ENCODE results near the gene AKT1S1. TPM values are rescaled to one million over a fixed set of nuclear protein-coding genes. Genes with fewer than 3 reads are reported as not detected.

The AKT1S1 gene
- total and polyA plus RNA-seq, 2 donors (not counting 1 experiment from before 2014, with no cell fraction given), result 16.6 to 23.0 TPM

DNA sequence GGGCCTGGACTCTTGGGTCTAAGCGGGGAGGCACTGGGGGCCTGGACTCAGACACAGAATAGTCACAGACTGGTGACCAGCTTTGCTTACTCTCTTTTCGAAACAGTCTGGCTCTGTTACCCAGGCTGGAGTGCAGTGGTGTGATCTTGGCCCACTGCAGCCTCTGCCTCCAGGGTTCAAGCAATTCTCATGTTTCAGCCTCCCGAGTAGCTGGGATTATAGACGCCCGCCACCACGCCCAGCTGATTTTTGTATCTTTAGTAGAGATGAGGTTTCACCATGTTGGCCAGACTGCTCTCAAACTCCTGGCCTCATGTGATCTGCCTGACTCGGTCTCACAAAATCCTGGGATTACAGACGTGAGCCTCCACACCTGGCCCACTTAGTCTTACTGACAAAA lies 48.0 kb downstream of the AKT1S1 start:
- Histone ChIP-seq H3K79me2 (ENCODE audit: control insufficient read depth, insufficient read depth, low read length) (peaks cover 63% of the 10 kb centered on the region), H3K27ac (ENCODE audit: low read length in 2 of 2) (no peak overlapping the region), H3K9me3 (ENCODE audit: control extremely low read depth in 1 of 3, control insufficient read depth in 2 of 3, insufficient read depth in 1 of 3, low read length in 2 of 3) (peaks cover 0 to 2% (median 0%) of the 10 kb centered on the region in 3 donors), H3K4me2 (replicated peaks; ENCODE audit: low read depth, low read length, poor library complexity, severe bottlenecking) (no peak overlapping the region), H3K4me3 (ENCODE audit: control extremely low read depth in 1 of 5, extremely low read depth in 1 of 5, insufficient read depth in 1 of 5, low read depth in 2 of 5, low read length in 4 of 5) (no peak overlapping the region), H3K9ac (ENCODE audit: low read length) (no peak overlapping the region), H3K27me3 (replicated peaks in 1 of 4; ENCODE audit: control extremely low read depth in 1 of 4, control insufficient read depth in 3 of 4, insufficient read depth in 4 of 4, low read length in 3 of 4) (no peaks in the 10 kb centered on the region), H3K36me3 (replicated peaks in 1 of 2; ENCODE audit: control extremely low read depth in 1 of 2, control insufficient read depth in 1 of 2, extremely low read depth in 1 of 2, insufficient read depth in 2 of 2, low read length in 1 of 2) (peaks cover 0 to 80% of the 10 kb centered on the region in 2 experiments), H3K4me1 (ENCODE audit: control insufficient read depth in 2 of 2, insufficient read depth in 2 of 2, low read length in 2 of 2) (no peaks in the 10 kb centered on the region), H4K20me1 (ENCODE audit: control insufficient read depth, insufficient read depth, low read length, poor library complexity, severe bottlenecking) (peaks cover 73% of the 10 kb centered on the region), H2AFZ (ENCODE audit: insufficient read depth, low read depth, low read length, poor library complexity, severe bottlenecking) (no peak overlapping the region)
- TF ChIP-seq, protein P1, sequence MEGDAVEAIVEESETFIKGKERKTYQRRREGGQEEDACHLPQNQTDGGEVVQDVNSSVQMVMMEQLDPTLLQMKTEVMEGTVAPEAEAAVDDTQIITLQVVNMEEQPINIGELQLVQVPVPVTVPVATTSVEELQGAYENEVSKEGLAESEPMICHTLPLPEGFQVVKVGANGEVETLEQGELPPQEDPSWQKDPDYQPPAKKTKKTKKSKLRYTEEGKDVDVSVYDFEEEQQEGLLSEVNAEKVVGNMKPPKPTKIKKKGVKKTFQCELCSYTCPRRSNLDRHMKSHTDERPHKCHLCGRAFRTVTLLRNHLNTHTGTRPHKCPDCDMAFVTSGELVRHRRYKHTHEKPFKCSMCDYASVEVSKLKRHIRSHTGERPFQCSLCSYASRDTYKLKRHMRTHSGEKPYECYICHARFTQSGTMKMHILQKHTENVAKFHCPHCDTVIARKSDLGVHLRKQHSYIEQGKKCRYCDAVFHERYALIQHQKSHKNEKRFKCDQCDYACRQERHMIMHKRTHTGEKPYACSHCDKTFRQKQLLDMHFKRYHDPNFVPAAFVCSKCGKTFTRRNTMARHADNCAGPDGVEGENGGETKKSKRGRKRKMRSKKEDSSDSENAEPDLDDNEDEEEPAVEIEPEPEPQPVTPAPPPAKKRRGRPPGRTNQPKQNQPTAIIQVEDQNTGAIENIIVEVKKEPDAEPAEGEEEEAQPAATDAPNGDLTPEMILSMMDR (IDR thresholded peaks at IDR 0.05), result no peak
- no peak for TF ChIP-seq EZH2 (IDR thresholded peaks at IDR 0.05; ENCODE audit: borderline replicate concordance, insufficient read depth, low read depth, low read length, poor library complexity, severe bottlenecking)
- intact Hi-C loops (cut with micrococcal nuclease), result no loop called here
- Mint-ChIP-seq H3K27ac (no peak overlapping the region), H3K4me3 (no peak overlapping the region), H3K9me3 (ENCODE audit: insufficient read depth) (no peaks in the 10 kb centered on the region), H3K27me3 (no peaks in the 10 kb centered on the region), H3K4me1 (no peaks in the 10 kb centered on the region)
- ChIA-PET CTCF (no interaction called here), POLR2A (no interaction called here)
- no peak for ATAC-seq (ENCODE audit: low read depth)
- 84% methylated on average over 8 of the region's 8 CpGs for WGBS (ENCODE audit: insufficient coverage)
- DNase-seq, result no peak

DNA sequence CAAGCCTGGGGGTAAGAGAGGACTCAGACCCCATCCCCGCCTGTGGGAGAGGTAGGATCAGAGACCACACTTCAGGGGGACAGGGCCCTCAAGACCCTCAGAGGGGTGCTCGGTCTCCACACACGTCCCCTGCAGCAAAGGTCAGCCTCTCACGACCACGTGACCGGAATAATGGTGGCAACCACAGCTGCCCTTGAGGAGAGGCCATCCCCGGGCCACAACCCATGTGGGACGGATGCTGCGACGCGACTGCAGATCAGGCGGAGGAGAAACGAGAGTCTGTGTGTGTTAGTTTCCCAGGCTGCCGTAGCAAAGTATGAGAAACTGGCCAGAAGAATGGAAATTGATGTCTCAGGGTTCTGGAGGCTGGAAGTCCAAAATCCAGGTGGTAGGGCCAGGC lies 50.1 kb downstream of the AKT1S1 start:
- H3K27me3 Mint-ChIP-seq, result no peaks in the 10 kb centered on the region

More for the DNA sequence above, 50.1 kb downstream of the AKT1S1 start:
- H3K4me1 ChIP-seq (ENCODE audit: control insufficient read depth in 2 of 2, insufficient read depth in 2 of 2, low read length in 2 of 2), result peaks cover 6 to 11% of the 10 kb centered on the region in 2 donors
- no peaks in the 10 kb centered on the region for H3K9me3 Mint-ChIP-seq (ENCODE audit: insufficient read depth)
- H3K27me3 ChIP-seq (replicated peaks in 1 of 4; ENCODE audit: control extremely low read depth in 1 of 4, control insufficient read depth in 3 of 4, insufficient read depth in 4 of 4, low read length in 3 of 4), result no peaks in the 10 kb centered on the region
- H2AFZ ChIP-seq (ENCODE audit: insufficient read depth, low read depth, low read length, poor library complexity, severe bottlenecking), result no peak overlapping the region
- DNase-seq (no peak), ATAC-seq (ENCODE audit: low read depth) (no peak)
- peaks cover 0 to 2% (median 0%) of the 10 kb centered on the region in 3 donors for H3K9me3 ChIP-seq (ENCODE audit: control extremely low read depth in 1 of 3, control insufficient read depth in 2 of 3, insufficient read depth in 1 of 3, low read length in 2 of 3)
- H3K4me3 ChIP-seq (ENCODE audit: control extremely low read depth in 1 of 5, extremely low read depth in 1 of 5, insufficient read depth in 1 of 5, low read depth in 2 of 5, low read length in 4 of 5), result no peak overlapping the region
- H3K4me2 ChIP-seq (replicated peaks; ENCODE audit: low read depth, low read length, poor library complexity, severe bottlenecking), result no peak overlapping the region
- H3K4me3 Mint-ChIP-seq, result no peak overlapping the region
- ChIA-PET POLR2A (no interaction called here), CTCF (no interaction called here)
- peaks cover 84% of the 10 kb centered on the region for H3K79me2 ChIP-seq (ENCODE audit: control insufficient read depth, insufficient read depth, low read length)
- no peak overlapping the region for H3K27ac ChIP-seq (ENCODE audit: low read length in 2 of 2)
- TF ChIP-seq EZH2 (IDR thresholded peaks at IDR 0.05; ENCODE audit: borderline replicate concordance, insufficient read depth, low read depth, low read length, poor library complexity, severe bottlenecking), result no peak
- TF ChIP-seq, protein P1 (IDR thresholded peaks at IDR 0.05), result no peak
- intact Hi-C loops (cut with micrococcal nuclease), result no loop called here
- H3K27ac Mint-ChIP-seq, result no peak overlapping the region
- peaks cover 2 to 76% of the 10 kb centered on the region in 2 experiments for H3K36me3 ChIP-seq (replicated peaks in 1 of 2; ENCODE audit: control extremely low read depth in 1 of 2, control insufficient read depth in 1 of 2, extremely low read depth in 1 of 2, insufficient read depth in 2 of 2, low read length in 1 of 2)
- 98% methylated on average over 14 of the region's 14 CpGs for WGBS (ENCODE audit: insufficient coverage)
- H3K4me1 Mint-ChIP-seq, result peaks cover 11% of the 10 kb centered on the region
- peaks cover 89% of the 10 kb centered on the region for H4K20me1 ChIP-seq (ENCODE audit: control insufficient read depth, insufficient read depth, low read length, poor library complexity, severe bottlenecking)
- H3K9ac ChIP-seq (ENCODE audit: low read length), result no peak overlapping the region
